Osteoblast (primary cell): ENCODE measurements around the gene OR10J4. TPM values are rescaled to one million over a fixed set of nuclear protein-coding genes. Genes with fewer than 3 reads are reported as not detected.

Experiments
- DNase-seq: peaks from one replicate; pipeline ENCODE4 v3.0.0; 2011; ENCODE audit warnings: low spot score, mixed read lengths; ENCODE audit not compliant: insufficient read length; ENCODE audit errors: missing footprints
- H2AFZ ChIP-seq: 2 replicates; pipeline ENCODE4 v1.6.0; 2011; ENCODE audit warnings: mild to moderate bottlenecking, low read length
- H3K27ac ChIP-seq: 2 replicates; pipeline ENCODE4 v1.5.1; 2011; ENCODE audit warnings: mild to moderate bottlenecking, low read depth, low read length, moderate library complexity
- H3K27me3 ChIP-seq: 2 replicates; pipeline ENCODE4 v1.6.0; 2012; ENCODE audit warnings: mild to moderate bottlenecking, control low read depth, inconsistent platforms, low read length, moderate library complexity; ENCODE audit not compliant: insufficient read depth
- H3K36me3 ChIP-seq: 2 replicates; pipeline ENCODE4 v1.5.1; 2011; ENCODE audit warnings: mild to moderate bottlenecking, low read length, control low read depth, moderate library complexity; ENCODE audit not compliant: insufficient read depth
- H3K4me1 ChIP-seq: 2 replicates; pipeline ENCODE4 v1.5.1; 2011; ENCODE audit warnings: mild to moderate bottlenecking, low read length, control low read depth, moderate library complexity; ENCODE audit not compliant: insufficient read depth
- H3K4me2 ChIP-seq: 2 replicates; pipeline ENCODE4 v1.6.0; 2011; ENCODE audit warnings: mild to moderate bottlenecking, low read length; ENCODE audit not compliant: insufficient read depth
- H3K4me3 ChIP-seq: fragments of 200-600 bp; sonication (generic); 3 replicates; pipeline ENCODE4 v1.5.1; 2012; ENCODE audit warnings: mild to moderate bottlenecking, low read length, inconsistent platforms; ENCODE audit not compliant: insufficient read depth
- H3K79me2 ChIP-seq: 2 replicates; pipeline ENCODE4 v1.6.0; 2012; ENCODE audit warnings: mild to moderate bottlenecking, low read length, control low read depth, inconsistent platforms; ENCODE audit not compliant: insufficient read depth
- H3K9me3 ChIP-seq: 2 replicates; pipeline ENCODE4 v1.5.1; 2011; ENCODE audit warnings: low read depth, low read length, control low read depth
- H4K20me1 ChIP-seq: 2 replicates; pipeline ENCODE4 v1.6.0; 2012; ENCODE audit warnings: mild to moderate bottlenecking, low read length, control low read depth; ENCODE audit not compliant: insufficient read depth
- total RNA-seq: library from RNA; depleted of rRNA; stranded (reverse); fragments of >200 nt; gene quantifications from 2 replicates; pipeline ENCODE4 v1.2.3, GENCODE V29; 2012
- TF ChIP-seq, protein P1 (sequence below): IDR thresholded peaks from 2 replicates; pipeline ENCODE4 v1.5.1; 2011; ENCODE audit warnings: mild to moderate bottlenecking, low read depth, low read length, moderate library complexity; ENCODE audit errors: extremely low read depth

Gene OR10J4
- total RNA-seq, 1 donor: not detected

DNA sequence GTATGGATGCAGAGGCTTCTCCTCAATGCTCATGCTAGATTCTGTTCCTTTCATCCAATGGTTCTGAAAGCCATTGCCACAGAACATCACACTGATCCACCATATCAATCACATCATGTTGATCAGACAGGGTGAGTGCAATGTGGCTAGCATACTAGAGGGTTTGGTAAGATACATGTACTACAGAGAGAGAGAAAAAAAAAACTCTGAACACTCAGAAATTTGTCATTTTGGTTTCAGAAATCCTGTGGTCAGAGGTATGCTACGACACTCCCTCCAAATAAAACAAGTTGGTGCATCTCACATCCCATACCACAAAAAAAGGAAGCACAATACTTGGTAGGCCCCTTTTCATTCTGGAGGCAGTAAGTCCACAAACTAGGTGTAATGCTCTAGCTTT, 42.9 kb downstream of the OR10J4 start:
- Histone ChIP-seq H3K36me3 (no peaks in the 10 kb centered on the region), H3K4me1 (peaks cover 10% of the 10 kb centered on the region), H3K27ac (no peak overlapping the region), H3K4me2 (no peak overlapping the region), H3K9me3 (no peaks in the 10 kb centered on the region), H3K79me2 (no peaks in the 10 kb centered on the region), H3K4me3 (no peak overlapping the region), H4K20me1 (no peaks in the 10 kb centered on the region), H3K27me3 (no peaks in the 10 kb centered on the region), H2AFZ (no peak overlapping the region)
- TF ChIP-seq, protein P1, sequence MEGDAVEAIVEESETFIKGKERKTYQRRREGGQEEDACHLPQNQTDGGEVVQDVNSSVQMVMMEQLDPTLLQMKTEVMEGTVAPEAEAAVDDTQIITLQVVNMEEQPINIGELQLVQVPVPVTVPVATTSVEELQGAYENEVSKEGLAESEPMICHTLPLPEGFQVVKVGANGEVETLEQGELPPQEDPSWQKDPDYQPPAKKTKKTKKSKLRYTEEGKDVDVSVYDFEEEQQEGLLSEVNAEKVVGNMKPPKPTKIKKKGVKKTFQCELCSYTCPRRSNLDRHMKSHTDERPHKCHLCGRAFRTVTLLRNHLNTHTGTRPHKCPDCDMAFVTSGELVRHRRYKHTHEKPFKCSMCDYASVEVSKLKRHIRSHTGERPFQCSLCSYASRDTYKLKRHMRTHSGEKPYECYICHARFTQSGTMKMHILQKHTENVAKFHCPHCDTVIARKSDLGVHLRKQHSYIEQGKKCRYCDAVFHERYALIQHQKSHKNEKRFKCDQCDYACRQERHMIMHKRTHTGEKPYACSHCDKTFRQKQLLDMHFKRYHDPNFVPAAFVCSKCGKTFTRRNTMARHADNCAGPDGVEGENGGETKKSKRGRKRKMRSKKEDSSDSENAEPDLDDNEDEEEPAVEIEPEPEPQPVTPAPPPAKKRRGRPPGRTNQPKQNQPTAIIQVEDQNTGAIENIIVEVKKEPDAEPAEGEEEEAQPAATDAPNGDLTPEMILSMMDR: no peak
- DNase-seq: no peak

Other genes starting within 250 kb of the OR10J4 start
- gene ACKR1, start 227.3 kb upstream of the OR10J4 start, total RNA-seq: not detected in 2 replicates
- gene FCER1A, start 129.9 kb upstream of the OR10J4 start, total RNA-seq: not detected in 2 replicates
- not detected in 2 replicates for gene OR10J1, start 7.5 kb downstream of the OR10J4 start, total RNA-seq
- not detected in 2 replicates for gene OR10J5, start 103.8 kb downstream of the OR10J4 start, total RNA-seq
- not detected in 2 replicates for gene APCS, start 155.6 kb downstream of the OR10J4 start, total RNA-seq